ENCODE results near the gene CHERP. TPM values are rescaled to one million over a fixed set of nuclear protein-coding genes. Genes with fewer than 3 reads are reported as not detected.
"Not testable (repeated sequence)": the region's sequence is repeated elsewhere in the genome, so short reads cannot be mapped to it uniquely, and the experiment has no call there.

CHERP gene
- total RNA-seq, 1 donor from 2014 or later: 76.4 TPM

DNA sequence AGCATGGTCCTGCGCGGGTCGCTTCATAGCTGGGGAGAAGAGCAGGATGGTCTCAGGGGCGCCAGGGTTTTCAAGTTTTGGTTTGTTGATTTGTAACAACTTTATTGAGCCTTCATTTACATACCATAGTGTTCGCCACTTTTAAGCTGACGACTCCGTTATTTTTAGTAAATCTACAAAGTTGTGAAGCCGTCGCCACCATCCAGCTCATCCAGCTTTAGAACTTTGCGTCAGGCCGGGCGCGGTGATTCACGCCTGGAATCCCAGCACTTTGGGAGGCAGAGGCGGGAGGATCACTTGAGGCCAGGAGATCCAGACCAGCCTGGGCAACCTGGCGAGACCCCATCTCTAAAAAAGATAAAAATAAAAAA is 45.6 kb downstream of the CHERP start:
- TF ChIP-seq, protein P1, sequence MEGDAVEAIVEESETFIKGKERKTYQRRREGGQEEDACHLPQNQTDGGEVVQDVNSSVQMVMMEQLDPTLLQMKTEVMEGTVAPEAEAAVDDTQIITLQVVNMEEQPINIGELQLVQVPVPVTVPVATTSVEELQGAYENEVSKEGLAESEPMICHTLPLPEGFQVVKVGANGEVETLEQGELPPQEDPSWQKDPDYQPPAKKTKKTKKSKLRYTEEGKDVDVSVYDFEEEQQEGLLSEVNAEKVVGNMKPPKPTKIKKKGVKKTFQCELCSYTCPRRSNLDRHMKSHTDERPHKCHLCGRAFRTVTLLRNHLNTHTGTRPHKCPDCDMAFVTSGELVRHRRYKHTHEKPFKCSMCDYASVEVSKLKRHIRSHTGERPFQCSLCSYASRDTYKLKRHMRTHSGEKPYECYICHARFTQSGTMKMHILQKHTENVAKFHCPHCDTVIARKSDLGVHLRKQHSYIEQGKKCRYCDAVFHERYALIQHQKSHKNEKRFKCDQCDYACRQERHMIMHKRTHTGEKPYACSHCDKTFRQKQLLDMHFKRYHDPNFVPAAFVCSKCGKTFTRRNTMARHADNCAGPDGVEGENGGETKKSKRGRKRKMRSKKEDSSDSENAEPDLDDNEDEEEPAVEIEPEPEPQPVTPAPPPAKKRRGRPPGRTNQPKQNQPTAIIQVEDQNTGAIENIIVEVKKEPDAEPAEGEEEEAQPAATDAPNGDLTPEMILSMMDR (IDR thresholded peaks at IDR 0.05; ENCODE audit: unreplicated experiment): no peak
- Mint-ChIP-seq H3K4me3 (ENCODE audit: low read depth) (peak overlapping the region; percentile 92), H3K4me1 (ENCODE audit: low read depth) (peaks cover 12% of the 10 kb centered on the region), H3K27me3 (no peaks in the 10 kb centered on the region), H3K36me3 (ENCODE audit: insufficient read depth) (peaks cover 5% of the 10 kb centered on the region), H3K9me3 (ENCODE audit: low read depth) (no peaks in the 10 kb centered on the region), H3K27ac (peak overlapping the region; percentile 90)
- DNase-seq (ENCODE audit: low spot score, unreplicated experiment): no peak

DNA sequence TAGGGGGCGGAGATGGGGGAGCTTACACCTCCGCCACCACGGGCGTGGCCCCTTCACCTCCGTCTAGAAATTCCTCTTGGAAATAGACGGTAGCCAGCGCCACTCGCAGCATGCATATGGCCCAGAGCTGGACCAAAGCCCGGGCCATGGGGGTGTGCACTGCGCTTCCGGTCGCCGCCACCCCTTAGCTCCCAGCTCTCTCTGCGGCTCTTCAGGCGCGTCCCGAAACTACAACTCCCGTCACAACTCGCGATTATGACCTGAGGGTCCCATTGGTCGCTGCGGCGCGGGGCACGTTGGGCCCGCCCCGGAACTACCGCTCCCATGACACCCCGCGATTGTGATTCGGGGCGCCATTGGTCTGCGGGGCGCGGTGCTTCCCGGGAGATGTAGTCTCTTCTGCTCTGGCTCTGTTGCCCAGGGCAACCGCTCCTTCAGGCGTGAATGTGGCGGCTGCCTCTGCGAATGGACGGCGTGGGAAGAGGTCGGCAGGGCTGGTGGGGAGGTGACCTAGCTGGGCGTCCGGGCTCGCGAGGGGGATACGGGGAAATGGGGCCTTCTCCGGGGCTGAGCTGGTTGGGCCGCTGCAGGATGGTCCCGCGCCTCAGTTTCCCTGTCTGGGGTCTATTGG is 46.1 kb downstream of the CHERP start, which contains the start of the genes C19orf44 and CALR3:
Gene C19orf44 (plus strand): TSS at position 413 of the 631 bp plus-strand sequence. CDS start 4,399 bp downstream, outside the sequence.
Gene CALR3 (minus strand): TSS at position 186 of the 631 bp plus-strand sequence. CDS start 38 bp downstream, at position 148.
- TF ChIP-seq, protein P1 (IDR thresholded peaks at IDR 0.05; ENCODE audit: unreplicated experiment): no peak
- H3K9me3 Mint-ChIP-seq (ENCODE audit: low read depth): no peaks in the 10 kb centered on the region
- peaks cover 2% of the 10 kb centered on the region for H3K36me3 Mint-ChIP-seq (ENCODE audit: insufficient read depth)
- peak within 1 kb of the TSS; percentile 90 for H3K27ac Mint-ChIP-seq
- no peaks in the 10 kb centered on the region for H3K27me3 Mint-ChIP-seq
- peaks cover 12% of the 10 kb centered on the region for H3K4me1 Mint-ChIP-seq (ENCODE audit: low read depth)
- peak within 1 kb of the TSS; percentile 92 for H3K4me3 Mint-ChIP-seq (ENCODE audit: low read depth)
- DNase-seq (ENCODE audit: low spot score, unreplicated experiment): peak; percentile 96

DNA sequence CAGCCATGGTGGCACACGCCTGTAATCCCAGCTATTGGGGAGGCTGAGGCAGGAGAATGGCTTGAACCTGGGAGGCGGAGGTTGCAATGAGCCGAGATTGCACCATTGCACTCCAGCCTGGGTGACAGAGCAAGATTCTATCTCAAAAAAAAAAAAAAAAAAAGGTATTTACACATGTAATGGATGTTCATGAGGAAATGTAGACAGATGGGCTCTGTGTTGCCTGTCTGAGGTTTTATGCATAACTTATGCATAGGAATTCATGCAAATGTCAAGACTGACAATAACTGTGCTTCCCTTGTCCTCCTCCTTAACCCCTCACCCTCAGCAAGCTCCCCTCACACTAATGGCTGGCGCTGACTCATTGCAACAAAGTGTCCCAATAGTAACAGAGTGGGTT is 55.8 kb downstream of the CHERP start:
- H3K4me1 Mint-ChIP-seq (ENCODE audit: low read depth); H3K27ac Mint-ChIP-seq; H3K4me3 Mint-ChIP-seq (ENCODE audit: low read depth); H3K9me3 Mint-ChIP-seq (ENCODE audit: low read depth); H3K27me3 Mint-ChIP-seq; H3K36me3 Mint-ChIP-seq (ENCODE audit: insufficient read depth); DNase-seq (ENCODE audit: low spot score, unreplicated experiment): not testable (repeated sequence)

DNA sequence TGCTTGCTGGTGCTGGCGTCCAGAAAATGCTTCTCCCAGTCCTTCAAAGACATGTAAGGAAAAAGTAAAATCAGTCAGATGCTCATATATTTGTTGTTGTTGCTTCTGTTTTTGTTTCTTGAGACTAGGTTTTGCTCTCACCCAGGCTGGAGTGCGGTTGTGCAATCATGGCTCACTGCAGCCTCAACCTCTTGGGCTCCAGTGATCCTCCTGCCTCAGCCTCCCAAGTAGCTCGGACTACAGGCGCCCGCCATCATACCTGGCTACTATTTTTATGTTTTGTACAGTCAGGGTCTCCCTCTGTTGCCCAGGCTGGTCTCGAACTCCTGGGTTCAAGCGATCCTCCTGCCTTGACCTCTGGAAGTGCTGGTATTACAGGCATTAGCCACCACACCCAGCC is 59.5 kb downstream of the CHERP start:
- Mint-ChIP-seq H3K9me3 (ENCODE audit: low read depth) (no peaks in the 10 kb centered on the region), H3K36me3 (ENCODE audit: insufficient read depth) (no peaks in the 10 kb centered on the region), H3K27me3 (no peaks in the 10 kb centered on the region), H3K27ac (no peak overlapping the region), H3K4me1 (ENCODE audit: low read depth) (no peaks in the 10 kb centered on the region), H3K4me3 (ENCODE audit: low read depth) (no peak overlapping the region)
- TF ChIP-seq, protein P1 (IDR thresholded peaks at IDR 0.05; ENCODE audit: unreplicated experiment): no peak
- DNase-seq (ENCODE audit: low spot score, unreplicated experiment): no peak

DNA sequence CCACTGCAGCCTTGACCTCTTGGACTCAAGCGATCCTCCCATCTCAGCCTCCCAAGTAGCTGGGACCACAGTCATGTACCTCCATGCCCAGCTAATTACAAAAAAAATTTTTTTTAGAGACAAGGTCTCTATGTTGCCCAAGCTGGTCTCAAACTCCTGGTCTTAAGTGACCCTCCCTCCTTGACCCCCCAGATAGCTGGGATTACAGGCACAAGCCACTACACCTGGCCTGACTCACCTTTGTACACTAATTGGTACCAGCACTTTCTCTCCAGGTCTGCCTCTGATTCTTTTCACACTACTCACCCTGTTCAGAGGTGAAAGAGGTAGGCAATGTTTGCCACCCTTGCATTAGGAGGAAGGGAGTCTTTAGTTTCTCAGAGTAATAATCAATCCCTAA is 64.9 kb downstream of the CHERP start:
- H3K27ac Mint-ChIP-seq: no peak overlapping the region
- TF ChIP-seq, protein P1 (IDR thresholded peaks at IDR 0.05; ENCODE audit: unreplicated experiment): no peak
- H3K9me3 Mint-ChIP-seq (ENCODE audit: low read depth): no peaks in the 10 kb centered on the region
- H3K27me3 Mint-ChIP-seq: no peaks in the 10 kb centered on the region
- no peak overlapping the region for H3K4me3 Mint-ChIP-seq (ENCODE audit: low read depth)
- no peak for DNase-seq (ENCODE audit: low spot score, unreplicated experiment)
- H3K4me1 Mint-ChIP-seq (ENCODE audit: low read depth): no peaks in the 10 kb centered on the region
- H3K36me3 Mint-ChIP-seq (ENCODE audit: insufficient read depth): no peaks in the 10 kb centered on the region

DNA sequence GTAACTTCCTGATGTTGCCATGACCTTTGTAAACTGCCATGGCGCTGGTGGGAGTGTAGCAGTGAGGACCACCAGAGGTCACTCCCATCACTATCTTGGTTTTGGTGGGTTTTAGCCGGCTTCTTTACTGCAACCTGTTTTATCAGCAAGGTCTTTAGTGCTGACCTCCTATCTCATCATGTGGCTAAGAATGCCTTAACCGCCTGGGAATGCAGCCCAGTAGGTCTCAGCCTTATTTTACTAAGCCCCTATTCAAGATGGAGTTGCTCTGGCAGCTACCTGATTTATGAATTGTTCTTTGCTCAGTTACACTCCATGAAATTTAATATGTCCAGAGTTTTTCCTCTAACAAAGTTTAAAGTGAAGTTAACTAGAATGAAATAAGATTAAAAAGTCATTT is 65.8 kb downstream of the CHERP start:
- Mint-ChIP-seq H3K36me3 (ENCODE audit: insufficient read depth) (no peaks in the 10 kb centered on the region), H3K27ac (no peak overlapping the region), H3K9me3 (ENCODE audit: low read depth) (no peaks in the 10 kb centered on the region), H3K4me1 (ENCODE audit: low read depth) (no peaks in the 10 kb centered on the region), H3K27me3 (no peaks in the 10 kb centered on the region), H3K4me3 (ENCODE audit: low read depth) (no peak overlapping the region)
- DNase-seq (ENCODE audit: low spot score, unreplicated experiment): no peak
- TF ChIP-seq, protein P1 (IDR thresholded peaks at IDR 0.05; ENCODE audit: unreplicated experiment): no peak

Measured in progenitor cell of endocrine pancreas (in vitro differentiated cells).